Measurements from ENCODE around the gene ARMC9. TPM values are rescaled to one million over a fixed set of nuclear protein-coding genes. Genes with fewer than 3 reads are reported as not detected.

Gene ARMC9
- total and polyA plus RNA-seq, 3 donors from 2014 or later: 35.0 to 49.7 (median 47.5) TPM

DNA sequence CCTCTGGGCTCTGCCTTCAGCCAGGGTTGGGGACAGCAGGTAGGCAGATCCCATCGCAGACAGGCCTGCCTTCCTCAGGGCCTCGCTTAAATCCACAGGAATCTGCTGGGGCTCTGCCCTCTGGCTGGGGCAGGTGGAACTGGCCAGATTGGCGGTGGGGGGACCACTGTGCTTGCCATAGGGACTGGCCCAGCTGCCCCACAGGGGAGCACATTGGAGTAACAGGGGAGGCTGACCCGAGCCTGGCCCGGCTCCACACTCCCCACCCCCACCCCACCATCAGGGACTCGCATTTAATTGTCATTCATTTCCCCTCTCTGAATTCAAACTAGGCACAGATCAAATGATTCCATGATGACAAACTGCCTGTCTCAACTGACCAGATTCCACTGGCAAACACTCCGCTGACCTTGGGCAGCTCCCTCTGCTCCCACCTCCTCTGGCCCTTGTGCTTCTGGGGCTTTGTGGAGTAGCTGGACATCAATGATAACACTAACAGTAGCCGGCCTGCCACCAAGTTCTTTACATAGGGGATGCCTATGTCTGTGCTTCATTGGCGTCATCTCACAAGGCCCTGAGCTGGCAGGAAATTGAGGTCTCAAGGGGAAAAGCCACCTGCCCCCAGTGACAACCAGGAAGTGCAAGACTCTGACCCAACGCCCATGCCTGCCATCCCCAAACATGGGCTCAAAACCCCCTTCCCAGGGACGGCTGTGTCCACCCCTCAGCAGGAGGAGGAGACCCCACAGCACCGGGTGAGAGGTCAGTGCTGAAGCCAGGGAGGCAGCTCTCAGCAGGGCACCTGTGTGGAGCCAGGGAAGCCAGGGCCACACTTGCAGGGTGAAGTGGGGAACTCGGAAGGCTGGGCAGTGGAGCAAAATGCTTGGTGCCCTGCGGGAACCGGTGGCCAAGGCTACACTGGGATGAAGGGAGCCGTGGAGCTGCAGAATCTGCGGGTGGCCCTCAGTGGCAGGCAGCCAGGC, 195.0 kb downstream of the ARMC9 start:
- Histone ChIP-seq H3K9me3 (no peaks in the 10 kb centered on the region), H3K36me3 (ENCODE audit: low read depth, missing control alignments) (no peaks in the 10 kb centered on the region), H3K4me1 (peaks cover 7% of the 10 kb centered on the region), H3K27me3 (no peaks in the 10 kb centered on the region), H3K27ac (no peak overlapping the region), H3K4me3 (no peak overlapping the region)
- no peak for DNase-seq
- 74 to 77% methylated on average over 10 to 17 of the region's 17 CpGs for WGBS, 2 donors
- intact Hi-C loops (cut with DNase I; ENCODE audit: low total_unique reads): no loop called here
- TF ChIP-seq POLR2A (IDR thresholded peaks at IDR 0.05): no peak
- TF ChIP-seq CTCF (IDR thresholded peaks at IDR 0.05): peak in 1 of 3 experiments; percentile 10

GRCh38 chr2:231394211-231395141, 196.0 kb downstream of the ARMC9 start:
- Histone ChIP-seq H3K27ac (no peak overlapping the region), H3K27me3 (no peaks in the 10 kb centered on the region), H3K4me3 (peak overlapping the region in 1 of 2 donors; percentile 60), H3K36me3 (ENCODE audit: low read depth, missing control alignments) (no peaks in the 10 kb centered on the region), H3K4me1 (peaks cover 13% of the 10 kb centered on the region), H3K9me3 (no peaks in the 10 kb centered on the region)
- no peak for DNase-seq
- WGBS, 2 donors: 46 to 63% methylated on average over 13 of the region's 13 CpGs
- intact Hi-C loops (cut with DNase I; ENCODE audit: low total_unique reads): no loop called here
- TF ChIP-seq CTCF (IDR thresholded peaks at IDR 0.05): no peak
- no peak for TF ChIP-seq POLR2A (IDR thresholded peaks at IDR 0.05)

DNA sequence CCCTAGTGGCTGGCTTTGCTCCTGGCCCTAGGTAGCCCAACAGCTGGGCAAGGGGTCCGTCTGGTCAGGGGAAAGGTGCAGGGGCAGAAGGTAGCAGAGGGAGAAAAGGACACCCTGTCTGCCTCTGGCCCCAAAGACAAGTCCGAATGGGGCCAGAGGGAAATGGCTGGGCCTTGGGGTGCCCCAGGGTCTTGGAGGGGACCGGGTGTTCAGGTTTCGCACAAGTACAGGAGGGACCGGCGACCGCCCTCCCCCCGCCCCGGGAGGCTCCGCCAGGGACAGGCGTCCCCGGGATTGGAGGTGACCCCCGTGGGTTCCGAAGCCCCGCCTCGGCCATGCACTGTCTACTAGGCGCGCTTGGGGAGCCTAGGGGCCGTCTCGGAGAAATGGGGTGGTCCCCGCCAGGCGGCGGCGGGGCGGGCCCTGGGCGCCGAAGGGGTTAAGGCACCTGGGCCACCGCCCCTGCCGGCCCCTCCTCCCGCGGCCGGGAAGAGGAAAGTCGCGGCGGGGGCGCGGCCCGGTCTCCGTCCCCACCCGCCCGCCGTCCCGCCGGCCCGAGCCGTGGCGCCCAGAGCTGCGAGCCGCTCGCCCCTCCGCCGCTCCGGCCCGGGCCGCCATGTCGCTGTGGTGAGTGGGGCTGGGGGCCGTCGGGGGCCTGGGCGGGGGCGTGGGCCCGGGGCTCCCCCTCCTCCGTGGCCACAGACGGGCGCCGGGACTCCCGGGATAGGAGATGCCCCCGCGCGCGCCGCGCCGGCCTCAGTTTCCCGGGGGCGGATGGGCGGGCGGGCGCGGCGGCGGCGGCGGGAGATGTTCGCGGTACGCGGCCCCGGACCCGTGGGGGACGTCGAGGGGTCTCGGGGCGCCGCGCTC, 197.0 kb downstream of the ARMC9 start, which contains the start of gene B3GNT7:
B3GNT7 (plus strand) TSS at position 523 of the 870 bp plus-strand sequence; CDS start at position 617, 94 bp downstream.
- TF ChIP-seq CTCF (IDR thresholded peaks at IDR 0.05) (no peak), POLR2A (IDR thresholded peaks at IDR 0.05) (no peak)
- intact Hi-C loops (cut with DNase I; ENCODE audit: low total_unique reads): no loop called here
- Histone ChIP-seq H3K27me3 (no peaks in the 10 kb centered on the region), H3K27ac (peak within 1 kb of the TSS; percentile 68 to 70), H3K9me3 (no peaks in the 10 kb centered on the region), H3K4me3 (peak within 1 kb of the TSS; percentile 60 to 68), H3K36me3 (ENCODE audit: low read depth, missing control alignments) (no peaks in the 10 kb centered on the region), H3K4me1 (peaks cover 20% of the 10 kb centered on the region)
- no peak for DNase-seq
- 3 to 57% methylated on average over 1 to 50 of the region's 95 CpGs for WGBS, 2 donors

All from testis (tissue), 3 donors.